Measurements from ENCODE around the gene RNF220.
"Not testable (repeated sequence)": the region's sequence is repeated elsewhere in the genome, so short reads cannot be mapped to it uniquely, and the experiment has no call there.

The RNF220 gene

DNA sequence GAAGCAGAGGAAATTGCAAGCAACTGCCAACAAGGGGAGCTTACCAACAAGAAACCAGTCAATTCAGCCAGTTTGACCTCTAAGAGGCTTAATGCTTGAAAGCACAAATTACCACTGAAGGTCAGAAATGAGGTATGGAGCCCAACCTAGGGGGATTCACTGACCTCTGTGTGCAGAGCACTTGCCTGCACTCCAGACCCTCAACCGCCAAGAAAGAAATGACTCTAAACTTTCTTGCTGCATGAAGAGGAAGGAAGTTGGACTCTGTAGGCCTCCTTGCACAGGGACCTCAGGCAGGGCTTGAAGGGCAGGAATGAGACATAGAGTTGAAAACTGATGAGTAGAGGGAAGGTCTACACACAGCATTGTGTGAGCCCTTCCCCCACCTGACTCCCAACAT lies 279.5 kb downstream of the RNF220 start:
- no peak for DNase-seq

GRCh38 chr1:44685218-44685617 lies 280.2 kb downstream of the RNF220 start:
- no peak for DNase-seq

DNA sequence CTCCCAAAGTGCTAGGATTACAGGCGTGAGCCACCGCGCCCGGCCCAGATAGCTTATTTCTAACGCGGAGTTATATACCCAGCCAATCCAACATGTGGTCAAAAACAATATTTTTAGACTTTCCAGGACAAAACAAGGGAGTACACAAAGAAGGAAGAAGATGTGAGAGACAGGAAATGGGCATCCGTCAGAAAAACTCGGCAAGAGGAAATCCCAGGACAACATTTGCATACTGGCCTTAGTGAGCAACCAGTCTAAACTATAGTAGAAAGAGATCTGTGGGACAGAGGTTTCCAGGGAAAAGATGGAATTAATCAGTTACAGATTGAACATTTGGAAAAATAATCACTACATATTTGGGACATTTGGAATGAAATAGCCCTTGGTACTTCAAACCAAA lies 280.8 kb downstream of the RNF220 start:
- no peak for DNase-seq

DNA sequence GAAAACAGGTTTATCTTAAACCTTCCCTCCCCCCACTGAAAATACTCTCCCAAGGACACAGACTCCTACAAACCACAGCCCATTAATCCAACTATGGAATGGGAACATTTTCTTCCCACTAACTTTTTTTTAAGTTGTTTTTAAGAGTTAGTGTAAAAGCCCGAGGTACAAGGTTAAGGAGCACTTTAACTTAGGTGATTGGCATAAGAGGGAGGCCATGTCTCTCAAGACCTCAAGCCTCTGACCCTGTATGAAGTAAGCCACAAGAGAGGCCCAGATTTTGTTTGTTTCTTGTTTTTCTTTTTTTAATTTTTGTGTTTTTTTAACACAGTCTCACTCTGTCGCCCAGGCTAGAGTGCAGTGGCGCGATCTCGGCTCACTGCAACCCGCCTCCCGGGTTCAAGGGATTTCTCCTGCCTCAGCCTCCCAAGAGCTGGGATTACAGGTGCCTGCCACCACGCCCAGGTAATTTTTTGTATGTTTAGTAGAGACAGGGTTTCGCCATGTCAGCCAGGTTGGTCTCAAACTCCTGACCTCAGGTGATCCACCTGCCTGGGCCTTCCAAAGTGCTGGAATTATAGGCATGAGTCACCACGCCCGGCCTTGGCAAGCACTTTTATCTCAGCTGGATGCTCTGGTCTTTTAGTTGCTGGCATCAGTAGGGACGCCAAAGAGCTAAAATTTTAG lies 283.8 kb downstream of the RNF220 start:
- no peak for DNase-seq

DNA sequence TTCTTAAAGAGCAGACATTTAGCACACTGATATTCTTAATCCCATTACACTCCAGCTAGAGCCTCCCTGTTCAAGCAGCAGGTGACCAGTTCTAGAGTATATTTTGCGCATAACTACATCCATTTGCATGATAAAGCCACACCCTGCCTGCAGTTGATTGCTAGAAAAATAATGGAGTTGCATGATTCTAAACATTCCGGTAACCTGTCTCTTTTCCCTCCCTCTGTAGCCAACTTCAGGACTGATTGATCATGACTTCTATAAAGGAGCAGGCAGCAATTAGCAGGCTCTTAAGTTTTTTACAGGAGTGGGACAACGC lies 284.4 kb downstream of the RNF220 start:
- no peak for DNase-seq

GRCh38 chr1:44693159-44693558 lies 288.1 kb downstream of the RNF220 start:
- DNase-seq: no peak

GRCh38 chr1:44693900-44694299 lies 288.8 kb downstream of the RNF220 start:
- DNase-seq: no peak

GRCh38 chr1:44694863-44695478 lies 289.9 kb downstream of the RNF220 start:
- DNase-seq: no peak

DNA sequence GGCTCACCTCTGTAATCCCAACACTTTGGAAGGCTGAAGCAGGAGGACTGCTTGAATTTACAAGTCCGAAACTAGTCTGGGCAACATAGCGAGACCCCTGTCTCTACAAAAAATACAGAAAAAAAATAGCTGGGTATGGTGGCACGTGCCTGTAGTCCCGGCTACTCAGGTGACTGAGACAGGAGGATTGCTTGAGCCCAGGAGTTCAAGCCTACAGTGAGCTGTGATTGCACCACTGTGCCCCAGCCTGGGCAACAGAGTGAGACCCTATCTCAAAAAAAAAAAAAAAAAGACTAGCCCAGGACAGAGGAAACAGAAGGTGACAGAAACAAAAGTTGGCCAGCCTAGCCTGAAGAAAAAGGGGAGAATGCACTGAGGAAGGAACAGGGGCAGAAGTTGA lies 290.6 kb downstream of the RNF220 start:
- no peak for DNase-seq

- DNase-seq: no peak
Measured at GRCh38 chr1:44696101-44696500, 291.0 kb downstream of the RNF220 start.

DNA sequence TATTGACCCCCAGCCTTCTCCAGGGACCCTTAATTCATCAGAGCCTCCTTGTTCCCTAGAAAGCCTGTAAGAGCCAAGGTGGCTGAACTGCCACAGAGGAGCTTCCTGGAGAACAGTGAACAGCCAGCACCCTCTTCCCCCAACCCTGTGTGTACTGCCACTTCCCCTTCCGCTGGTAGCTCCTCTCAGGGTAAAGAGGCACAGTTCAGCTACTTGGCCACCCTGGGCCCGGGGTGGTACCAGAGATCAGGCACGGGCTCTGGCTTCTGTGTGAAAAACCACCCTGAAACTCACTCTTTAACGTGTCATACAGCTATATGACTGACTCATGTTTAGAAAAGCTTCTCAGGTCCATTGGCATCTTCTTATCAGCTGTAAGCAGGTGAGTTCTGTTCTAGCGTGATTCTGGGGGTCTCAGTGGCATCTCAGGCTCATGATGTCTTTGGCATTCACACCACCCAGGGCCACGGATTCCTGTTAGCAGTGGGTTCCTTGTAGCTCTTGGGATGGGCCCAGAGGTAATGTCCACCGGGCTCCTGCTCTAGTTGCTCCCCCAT lies 291.8 kb downstream of the RNF220 start:
- DNase-seq: peak; percentile 32

DNA sequence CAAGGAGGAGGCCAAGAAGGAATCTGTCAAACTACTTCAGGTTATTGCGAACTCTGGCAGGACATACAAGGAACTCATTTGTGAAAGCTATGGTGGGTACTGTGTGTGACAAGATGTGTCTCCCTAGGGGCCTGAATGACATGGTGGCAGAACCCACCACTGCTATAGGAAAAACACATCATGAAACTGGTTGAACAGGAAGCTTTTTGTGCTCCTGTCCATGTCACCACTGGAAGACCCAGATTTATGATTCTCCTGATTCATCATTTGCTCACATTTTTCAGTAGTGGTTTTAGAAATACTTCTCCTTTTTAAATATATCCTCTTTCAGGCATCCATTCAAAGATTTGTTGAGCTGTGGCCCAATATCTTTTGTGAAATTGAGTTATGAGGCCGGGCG lies 293.1 kb downstream of the RNF220 start:
- DNase-seq: no peak

GRCh38 chr1:44699375-44699774 lies 294.3 kb downstream of the RNF220 start:
- not testable (repeated sequence) for DNase-seq

GRCh38 chr1:44700573-44700972 lies 295.5 kb downstream of the RNF220 start:
- no peak for DNase-seq

DNA sequence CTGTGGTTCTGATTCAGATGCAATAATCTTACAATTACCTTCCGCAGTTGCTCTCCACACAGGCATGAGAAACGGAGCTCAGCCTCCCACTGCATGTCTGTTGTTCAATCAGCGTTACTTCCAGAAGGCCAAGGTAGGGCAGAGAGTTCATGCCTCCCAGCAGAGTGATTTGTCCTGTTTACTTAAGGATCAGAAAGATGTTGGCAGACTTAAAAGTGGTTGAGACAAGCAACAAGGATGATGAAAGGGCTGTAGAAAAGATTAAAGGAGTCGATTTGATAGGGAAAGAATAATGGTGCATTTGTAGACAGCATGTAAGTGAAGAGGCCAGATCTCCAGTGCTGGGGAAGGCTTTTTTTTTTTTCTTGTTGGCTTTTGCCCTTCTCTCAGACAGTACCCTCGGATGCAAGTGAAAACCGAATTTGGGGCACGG lies 296.1 kb downstream of the RNF220 start:
- no peak for DNase-seq
